OCI-LY7 (cell line): Measurements from ENCODE around the gene ALDH1L1.

ENCODE experiments used
- EZH2phosphoT487 ChIP-seq: fragments of 200-600 bp; sonication (generic); IDR thresholded peaks from 2 replicates; pipeline ENCODE4 v1.6.1; 2018; ENCODE audit warnings: low read depth, borderline replicate concordance, mild to moderate bottlenecking, mixed run types, antibody characterized with exemption, low read length, moderate library complexity, mixed read lengths
- TF ChIP-seq, protein P1 (sequence below): fragments of 200-600 bp; sonication (generic); conservative IDR thresholded peaks from 2 replicates; pipeline ENCODE4 v1.5.1; 2014; ENCODE audit warnings: mild to moderate bottlenecking, antibody characterized with exemption, low read length, moderate library complexity, mixed read lengths

GRCh38 chr3:126202276-126202675 is 21.9 kb upstream of the ALDH1L1 start:
- TF ChIP-seq, protein P1, sequence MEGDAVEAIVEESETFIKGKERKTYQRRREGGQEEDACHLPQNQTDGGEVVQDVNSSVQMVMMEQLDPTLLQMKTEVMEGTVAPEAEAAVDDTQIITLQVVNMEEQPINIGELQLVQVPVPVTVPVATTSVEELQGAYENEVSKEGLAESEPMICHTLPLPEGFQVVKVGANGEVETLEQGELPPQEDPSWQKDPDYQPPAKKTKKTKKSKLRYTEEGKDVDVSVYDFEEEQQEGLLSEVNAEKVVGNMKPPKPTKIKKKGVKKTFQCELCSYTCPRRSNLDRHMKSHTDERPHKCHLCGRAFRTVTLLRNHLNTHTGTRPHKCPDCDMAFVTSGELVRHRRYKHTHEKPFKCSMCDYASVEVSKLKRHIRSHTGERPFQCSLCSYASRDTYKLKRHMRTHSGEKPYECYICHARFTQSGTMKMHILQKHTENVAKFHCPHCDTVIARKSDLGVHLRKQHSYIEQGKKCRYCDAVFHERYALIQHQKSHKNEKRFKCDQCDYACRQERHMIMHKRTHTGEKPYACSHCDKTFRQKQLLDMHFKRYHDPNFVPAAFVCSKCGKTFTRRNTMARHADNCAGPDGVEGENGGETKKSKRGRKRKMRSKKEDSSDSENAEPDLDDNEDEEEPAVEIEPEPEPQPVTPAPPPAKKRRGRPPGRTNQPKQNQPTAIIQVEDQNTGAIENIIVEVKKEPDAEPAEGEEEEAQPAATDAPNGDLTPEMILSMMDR: no peak
- no peak for TF ChIP-seq EZH2phosphoT487
